MCF 10A (cell line): ENCODE results near the gene MYO9A. TPM values are rescaled to one million over a fixed set of nuclear protein-coding genes. Genes with fewer than 3 reads are reported as not detected.

Source experiments
- BruUV-seq: library from RNA; stranded (reverse); fragments of 400-500 nt; replicated peaks from 2 replicates; lab custom pipeline; 2021; lab: Mats Ljungman, UMichigan
- CTCF ChIA-PET: fragments of 300-600 bp; sonication (Branson Sonifier 250); formaldehyde crosslinking; extraction: SDS; loops from one replicate; lab custom pipeline; 2021; ENCODE audit warnings: antibody characterized with exemption, inconsistent platforms; lab: Yijun Ruan, JAX
- POLR2A ChIA-PET: fragments of 300-600, 350-650 bp; sonication (Branson Sonifier 250); formaldehyde crosslinking; extraction: SDS; loops from one replicate; lab custom pipeline; 2020; ENCODE audit warnings: antibody characterized with exemption, inconsistent platforms; lab: Yijun Ruan, JAX
- DNase-seq: peaks from one replicate; pipeline ENCODE4 v3.0.0-alpha.2; 2018; ENCODE audit not compliant: unreplicated experiment
- H3K27ac Mint-ChIP-seq: one replicate; pipeline ENCODE4 v1.8.0; 2022; ENCODE audit warnings: mild to moderate bottlenecking, low read depth, mixed read lengths; ENCODE audit not compliant: unreplicated experiment
- H3K27me3 Mint-ChIP-seq: one replicate; pipeline ENCODE4 v1.8.0; 2022; ENCODE audit warnings: mixed read lengths; ENCODE audit not compliant: insufficient read depth, unreplicated experiment
- H3K36me3 Mint-ChIP-seq: one replicate; pipeline ENCODE4 v1.8.0; 2022; ENCODE audit warnings: mild to moderate bottlenecking, moderate library complexity, mixed read lengths; ENCODE audit not compliant: insufficient read depth, unreplicated experiment
- H3K4me1 Mint-ChIP-seq: one replicate; pipeline ENCODE4 v1.8.0; 2022; ENCODE audit warnings: mixed read lengths; ENCODE audit not compliant: insufficient read depth, unreplicated experiment
- H3K4me3 Mint-ChIP-seq: one replicate; pipeline ENCODE4 v1.8.0; 2022; ENCODE audit warnings: mild to moderate bottlenecking, moderate library complexity, mixed read lengths; ENCODE audit not compliant: unreplicated experiment
- H3K9me3 Mint-ChIP-seq: one replicate; pipeline ENCODE4 v1.8.0; 2022; ENCODE audit warnings: mixed read lengths; ENCODE audit not compliant: unreplicated experiment
- intact Hi-C: fragments of 100-400 bp; cut with micrococcal nuclease; formaldehyde crosslinking; loops from 2 replicates; pipeline ENCODE4 v1.14.1; 2022
- total RNA-seq: library from RNA; stranded (reverse); gene quantifications from 2 replicates; pipeline ENCODE4 v1.2.3, GENCODE V29; 2022
- TF ChIP-seq, protein P1 (sequence below): fragments of 200-600 bp; IDR thresholded peaks from one replicate; pipeline ENCODE4 v1.8.0; 2022; ENCODE audit warnings: antibody characterized with exemption, mild to moderate bottlenecking; ENCODE audit not compliant: unreplicated experiment

Gene MYO9A
- total RNA-seq, 1 experiment from 2014 or later, result 40.8 TPM

DNA sequence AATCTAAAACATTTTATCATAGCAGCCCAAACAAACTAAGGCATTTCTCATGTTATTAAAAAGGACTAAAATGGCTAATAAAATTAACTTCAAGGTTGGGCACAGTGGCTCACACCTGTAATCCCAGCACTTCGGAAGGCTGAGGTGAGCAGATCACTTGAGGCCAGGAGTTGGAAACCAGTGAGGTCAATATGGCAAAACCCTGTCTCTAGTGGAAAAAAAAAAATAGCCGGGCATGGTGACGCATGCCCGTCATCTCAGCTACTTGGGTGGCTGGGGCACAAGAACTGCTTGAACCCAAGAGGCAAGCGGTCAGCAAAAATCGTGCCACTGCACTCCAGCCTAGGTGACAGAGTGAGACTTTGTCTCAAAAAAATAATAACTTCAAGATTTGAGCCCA lies 197.4 kb downstream of the MYO9A start:
- no peak for DNase-seq
- H3K4me1 Mint-ChIP-seq, result no peaks in the 10 kb centered on the region
- no peaks in the 10 kb centered on the region for H3K27me3 Mint-ChIP-seq
- H3K27ac Mint-ChIP-seq, result no peak overlapping the region
- BruUV-seq, result no TSS peak
- H3K9me3 Mint-ChIP-seq, result no peaks in the 10 kb centered on the region
- no peak overlapping the region for H3K4me3 Mint-ChIP-seq
- TF ChIP-seq, protein P1, sequence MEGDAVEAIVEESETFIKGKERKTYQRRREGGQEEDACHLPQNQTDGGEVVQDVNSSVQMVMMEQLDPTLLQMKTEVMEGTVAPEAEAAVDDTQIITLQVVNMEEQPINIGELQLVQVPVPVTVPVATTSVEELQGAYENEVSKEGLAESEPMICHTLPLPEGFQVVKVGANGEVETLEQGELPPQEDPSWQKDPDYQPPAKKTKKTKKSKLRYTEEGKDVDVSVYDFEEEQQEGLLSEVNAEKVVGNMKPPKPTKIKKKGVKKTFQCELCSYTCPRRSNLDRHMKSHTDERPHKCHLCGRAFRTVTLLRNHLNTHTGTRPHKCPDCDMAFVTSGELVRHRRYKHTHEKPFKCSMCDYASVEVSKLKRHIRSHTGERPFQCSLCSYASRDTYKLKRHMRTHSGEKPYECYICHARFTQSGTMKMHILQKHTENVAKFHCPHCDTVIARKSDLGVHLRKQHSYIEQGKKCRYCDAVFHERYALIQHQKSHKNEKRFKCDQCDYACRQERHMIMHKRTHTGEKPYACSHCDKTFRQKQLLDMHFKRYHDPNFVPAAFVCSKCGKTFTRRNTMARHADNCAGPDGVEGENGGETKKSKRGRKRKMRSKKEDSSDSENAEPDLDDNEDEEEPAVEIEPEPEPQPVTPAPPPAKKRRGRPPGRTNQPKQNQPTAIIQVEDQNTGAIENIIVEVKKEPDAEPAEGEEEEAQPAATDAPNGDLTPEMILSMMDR, result no peak
- POLR2A ChIA-PET, result no interaction called here
- intact Hi-C loops, result no loop called here
- CTCF ChIA-PET, result no interaction called here
- H3K36me3 Mint-ChIP-seq, result peaks cover 15% of the 10 kb centered on the region

DNA sequence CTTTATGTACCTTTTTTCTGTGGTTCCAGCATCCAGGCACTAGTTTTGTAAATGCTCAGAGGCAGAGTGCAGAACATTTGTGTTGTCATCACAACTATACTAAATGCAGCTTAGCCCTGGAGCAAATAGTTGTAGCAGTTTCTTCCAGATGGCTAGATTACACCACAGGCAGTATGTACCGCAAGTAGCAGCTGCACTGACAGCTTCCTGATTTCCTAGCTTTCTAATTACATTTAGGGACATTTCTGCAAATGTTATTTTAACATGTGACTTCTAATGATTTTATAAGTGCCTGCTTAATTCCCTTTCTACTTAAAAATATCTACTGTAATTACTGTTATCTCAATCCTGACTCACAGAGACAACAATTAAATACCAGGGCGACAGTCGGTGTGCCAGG lies 201.1 kb downstream of the MYO9A start:
- H3K27ac Mint-ChIP-seq, result no peak overlapping the region
- intact Hi-C loops, result no loop called here
- BruUV-seq, result no TSS peak
- no peaks in the 10 kb centered on the region for H3K27me3 Mint-ChIP-seq
- H3K9me3 Mint-ChIP-seq, result peaks cover 6% of the 10 kb centered on the region
- ChIA-PET CTCF (no interaction called here), POLR2A (interaction anchor here (0.7 kb wide), 1 partner anchor 239 kb away, joined by 3 read pairs; no protein-coding TSS in a partner anchor)
- H3K36me3 Mint-ChIP-seq, result peaks cover 20% of the 10 kb centered on the region
- TF ChIP-seq, protein P1, result no peak
- H3K4me3 Mint-ChIP-seq, result no peak overlapping the region
- DNase-seq, result no peak
- no peaks in the 10 kb centered on the region for H3K4me1 Mint-ChIP-seq

DNA sequence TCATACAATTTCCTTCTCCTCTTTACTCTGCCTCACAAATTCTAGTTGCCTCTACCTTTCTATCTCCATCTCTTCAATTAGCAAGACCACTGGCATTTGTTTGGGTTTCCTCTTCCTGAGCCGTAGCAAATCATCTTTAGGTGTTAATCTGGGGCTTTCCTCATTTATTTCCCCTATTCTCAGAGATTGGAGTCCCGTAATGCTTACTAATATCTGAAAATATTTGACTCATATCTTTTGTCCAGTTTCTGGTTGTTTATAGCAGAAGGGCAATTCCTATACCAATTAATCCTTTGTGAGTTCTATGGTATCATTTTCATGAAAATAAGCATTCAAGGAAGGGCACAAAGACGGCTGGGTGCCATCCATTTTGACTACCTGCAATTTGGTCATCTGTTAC lies 203.9 kb downstream of the MYO9A start:
- H3K27ac Mint-ChIP-seq, result no peak overlapping the region
- TF ChIP-seq, protein P1, result no peak
- H3K4me3 Mint-ChIP-seq, result no peak overlapping the region
- H3K4me1 Mint-ChIP-seq, result no peaks in the 10 kb centered on the region
- no TSS peak for BruUV-seq
- DNase-seq, result no peak
- POLR2A ChIA-PET, result no interaction called here
- intact Hi-C loops, result no loop called here
- peaks cover 6% of the 10 kb centered on the region for H3K9me3 Mint-ChIP-seq
- H3K27me3 Mint-ChIP-seq, result no peaks in the 10 kb centered on the region
- peaks cover 19% of the 10 kb centered on the region for H3K36me3 Mint-ChIP-seq
- CTCF ChIA-PET, result no interaction called here

DNA sequence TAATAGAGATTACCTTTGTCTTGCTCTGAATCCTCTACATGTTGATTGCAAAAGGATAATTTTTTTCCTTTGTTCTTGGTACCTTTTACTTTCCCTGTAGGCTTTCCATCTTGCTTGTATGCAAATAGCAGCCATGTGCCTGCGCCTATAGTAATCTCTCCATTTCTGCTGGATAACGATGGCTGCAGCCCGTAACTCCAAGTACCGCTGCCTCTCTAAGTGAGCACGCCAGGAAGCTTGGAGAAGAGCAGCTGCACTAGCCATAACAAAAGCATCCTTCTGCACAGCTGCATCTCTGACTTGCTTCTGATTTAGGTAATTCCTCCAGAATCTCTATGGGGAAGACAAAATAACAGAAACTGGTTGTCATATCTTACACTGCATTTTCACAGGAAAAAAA lies 218.3 kb downstream of the MYO9A start:
- Mint-ChIP-seq H3K4me3 (no peak overlapping the region), H3K36me3 (peaks cover 55% of the 10 kb centered on the region), H3K9me3 (no peaks in the 10 kb centered on the region), H3K27me3 (no peaks in the 10 kb centered on the region), H3K27ac (no peak overlapping the region), H3K4me1 (no peaks in the 10 kb centered on the region)
- intact Hi-C loops, result loop anchor here (10.0 kb wide), 1 partner anchor 255 kb away; no protein-coding TSS in a partner anchor
- ChIA-PET POLR2A (no interaction called here), CTCF (no interaction called here)
- no TSS peak for BruUV-seq
- TF ChIP-seq, protein P1, result no peak
- DNase-seq, result no peak
